NOMO-1 treated with dmso at 0.1 percent for 144 hours (cell line): ENCODE results near the gene CEP112.

Experiments used
- DNase-seq: peaks from one replicate; lab custom pipeline; 2025; ENCODE audit not compliant: unreplicated experiment; lab: John Stamatoyannopoulos, UW

CEP112 gene

GRCh38 chr17:65936013-65936412, 255.9 kb downstream of the CEP112 start:
- DNase-seq: no peak

GRCh38 chr17:65933290-65933689, 258.6 kb downstream of the CEP112 start:
- DNase-seq: no peak

- DNase-seq: no peak
Observed at GRCh38 chr17:65931246-65932149, 260.4 kb downstream of the CEP112 start.

GRCh38 chr17:65930140-65930730, 261.7 kb downstream of the CEP112 start:
- DNase-seq: no peak

- no peak for DNase-seq
Observed at GRCh38 chr17:65926599-65926998, 265.3 kb downstream of the CEP112 start.

- no peak for DNase-seq
Observed at GRCh38 chr17:65925606-65926307, 266.2 kb downstream of the CEP112 start.

- no peak for DNase-seq
Observed at GRCh38 chr17:65920996-65921395, 270.9 kb downstream of the CEP112 start.

GRCh38 chr17:65918916-65919315, 273.0 kb downstream of the CEP112 start:
- no peak for DNase-seq

- DNase-seq: no peak
Observed at GRCh38 chr17:65918500-65918899, 273.4 kb downstream of the CEP112 start.

GRCh38 chr17:65917560-65917959, 274.4 kb downstream of the CEP112 start:
- DNase-seq: no peak

GRCh38 chr17:65916425-65916824, 275.5 kb downstream of the CEP112 start:
- DNase-seq: no peak

GRCh38 chr17:65914784-65915342, 277.1 kb downstream of the CEP112 start:
- DNase-seq: peak; percentile 23

- no peak for DNase-seq
Observed at GRCh38 chr17:65913326-65913850, 278.5 kb downstream of the CEP112 start.

GRCh38 chr17:65910836-65911235, 281.1 kb downstream of the CEP112 start:
- DNase-seq: no peak

- DNase-seq: no peak
Observed at GRCh38 chr17:65902831-65903522, 289.0 kb downstream of the CEP112 start.

GRCh38 chr17:65902155-65902554, 289.8 kb downstream of the CEP112 start:
- no peak for DNase-seq

- no peak for DNase-seq
Observed at GRCh38 chr17:65901394-65901793, 290.5 kb downstream of the CEP112 start.

GRCh38 chr17:65900216-65900615, 291.7 kb downstream of the CEP112 start:
- no peak for DNase-seq

GRCh38 chr17:65898651-65899050, 293.3 kb downstream of the CEP112 start:
- no peak for DNase-seq

- no peak for DNase-seq
Observed at GRCh38 chr17:65896889-65897288, 295.0 kb downstream of the CEP112 start.

- DNase-seq: no peak
Observed at GRCh38 chr17:65895969-65896368, 296.0 kb downstream of the CEP112 start.
